ENCODE data around the gene MFNG.

The MFNG gene

DNA sequence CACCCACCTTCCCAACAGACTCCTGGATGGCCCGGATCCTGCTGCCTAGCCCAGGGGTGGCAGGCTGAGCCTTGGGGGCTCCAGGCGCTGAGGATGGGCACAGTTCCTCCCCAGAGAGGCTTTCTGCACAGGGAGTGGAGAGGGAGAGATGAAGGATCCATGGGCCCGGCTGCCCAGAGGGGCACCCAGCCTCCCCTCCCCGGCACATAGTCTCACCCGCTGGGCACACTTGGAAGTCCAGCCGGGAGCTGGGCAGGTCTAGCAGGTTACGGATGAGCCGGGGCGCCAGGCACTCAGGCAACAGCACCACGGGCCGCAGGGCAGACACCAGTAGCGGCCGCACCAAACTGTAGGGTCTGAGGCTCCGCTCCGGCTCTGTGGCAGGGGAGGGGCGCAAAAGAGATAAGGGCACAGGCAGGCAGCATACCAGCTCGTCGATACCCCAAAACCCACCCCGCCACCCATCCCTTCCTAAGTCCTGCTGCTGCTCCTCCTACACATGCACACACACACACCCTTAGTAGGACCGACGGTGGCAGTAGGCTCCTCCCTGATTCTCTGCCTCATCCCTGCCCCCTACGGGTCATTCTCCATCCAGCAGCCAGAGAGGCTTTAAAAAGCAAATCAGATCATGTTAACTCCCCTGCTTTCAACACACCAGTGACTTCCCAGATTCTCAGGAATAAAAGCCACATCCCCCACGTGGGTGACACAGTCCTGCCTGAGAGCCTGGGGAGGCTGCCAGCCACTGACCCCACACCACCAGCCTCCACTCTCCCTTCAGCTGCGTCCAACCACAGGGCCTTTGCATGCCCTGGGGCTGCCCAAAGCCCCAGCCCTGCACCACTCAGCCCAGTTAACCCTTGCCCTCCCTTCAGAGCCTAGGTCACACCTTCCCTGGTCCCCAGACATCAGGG is 6.5 kb upstream of the MFNG start:
- no peak for DNase-seq

DNA sequence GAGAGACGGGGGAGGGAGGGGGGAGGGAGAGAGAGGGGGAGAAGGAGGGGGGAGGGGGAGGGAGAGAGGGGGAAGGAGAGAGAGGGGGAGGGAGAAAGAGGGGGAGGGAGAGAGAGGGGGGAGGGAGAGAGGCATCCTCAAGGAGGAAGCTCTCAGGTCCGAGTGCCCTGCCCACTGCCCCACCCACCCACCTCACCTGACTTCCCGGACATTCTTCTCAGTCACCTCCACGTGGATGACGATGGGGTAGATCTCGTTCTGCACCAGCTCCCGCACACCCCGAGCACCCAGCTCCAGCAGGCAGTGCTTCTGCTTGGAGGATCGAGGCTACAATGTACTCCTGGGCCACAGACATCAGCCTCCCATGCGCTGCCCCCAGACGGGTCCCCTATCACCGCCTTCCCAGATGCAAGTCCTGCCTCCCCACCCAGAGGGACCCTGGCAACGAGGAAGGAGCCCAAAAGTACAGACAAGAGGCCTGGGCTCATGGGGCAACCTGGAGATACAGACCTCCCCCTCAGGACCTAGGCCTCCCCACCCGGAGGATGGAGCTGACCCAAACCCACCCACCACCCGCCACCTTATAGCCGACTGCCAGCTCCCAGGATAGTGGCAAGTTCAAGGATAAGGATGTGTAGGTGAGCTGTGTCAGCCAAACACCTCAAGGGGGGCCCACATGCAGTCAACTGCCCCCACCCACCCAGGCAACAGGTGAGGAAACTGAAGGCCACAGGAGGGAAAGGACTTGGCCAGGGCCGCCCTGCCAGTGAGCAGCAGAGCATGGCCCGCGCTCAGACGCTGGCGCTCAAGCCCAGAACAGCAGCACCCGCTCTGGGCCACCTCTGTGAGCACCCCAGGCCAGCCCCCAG is 5.6 kb upstream of the MFNG start:
- no peak for DNase-seq

DNA sequence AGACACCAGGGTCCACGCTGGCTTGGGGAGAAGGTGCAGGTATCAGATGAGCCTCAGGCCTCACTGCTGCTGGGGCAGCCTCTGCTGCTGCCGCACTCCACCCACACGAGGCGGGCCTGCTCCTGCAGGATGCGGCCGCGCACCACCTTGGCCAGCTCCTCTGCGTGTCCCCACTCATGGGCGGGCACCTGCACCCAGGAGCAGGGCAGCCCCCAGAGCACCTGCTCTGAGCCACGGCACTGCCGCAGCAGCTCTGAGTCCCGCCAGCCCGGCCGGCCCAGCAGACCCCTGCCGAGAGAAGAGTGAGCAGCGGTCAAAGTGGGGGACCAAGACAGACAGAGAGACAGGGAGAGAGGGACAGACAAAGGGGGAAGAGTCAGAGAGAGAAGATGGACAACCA is 4.9 kb upstream of the MFNG start:
- no peak for DNase-seq

DNA sequence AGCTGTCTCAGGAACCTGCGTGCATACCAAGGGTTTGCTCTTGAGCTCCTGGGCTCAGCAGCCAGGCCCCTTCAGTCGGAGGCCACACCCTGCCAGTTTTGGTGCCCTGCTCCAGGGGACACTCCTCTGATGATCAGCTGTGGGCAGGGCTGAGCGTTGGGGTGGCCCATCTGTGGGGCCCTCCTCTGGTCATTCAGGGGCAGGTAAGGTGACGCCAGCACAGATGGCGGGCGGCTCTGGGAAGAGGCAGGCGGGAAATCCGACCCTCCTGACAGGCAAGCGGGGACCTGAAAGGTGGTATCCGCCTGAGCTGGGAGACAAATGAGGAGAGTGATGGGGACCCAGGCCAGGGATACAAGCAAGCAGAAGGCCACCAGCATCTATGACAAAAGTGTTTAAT is 3.8 kb upstream of the MFNG start:
- DNase-seq, result no peak

DNA sequence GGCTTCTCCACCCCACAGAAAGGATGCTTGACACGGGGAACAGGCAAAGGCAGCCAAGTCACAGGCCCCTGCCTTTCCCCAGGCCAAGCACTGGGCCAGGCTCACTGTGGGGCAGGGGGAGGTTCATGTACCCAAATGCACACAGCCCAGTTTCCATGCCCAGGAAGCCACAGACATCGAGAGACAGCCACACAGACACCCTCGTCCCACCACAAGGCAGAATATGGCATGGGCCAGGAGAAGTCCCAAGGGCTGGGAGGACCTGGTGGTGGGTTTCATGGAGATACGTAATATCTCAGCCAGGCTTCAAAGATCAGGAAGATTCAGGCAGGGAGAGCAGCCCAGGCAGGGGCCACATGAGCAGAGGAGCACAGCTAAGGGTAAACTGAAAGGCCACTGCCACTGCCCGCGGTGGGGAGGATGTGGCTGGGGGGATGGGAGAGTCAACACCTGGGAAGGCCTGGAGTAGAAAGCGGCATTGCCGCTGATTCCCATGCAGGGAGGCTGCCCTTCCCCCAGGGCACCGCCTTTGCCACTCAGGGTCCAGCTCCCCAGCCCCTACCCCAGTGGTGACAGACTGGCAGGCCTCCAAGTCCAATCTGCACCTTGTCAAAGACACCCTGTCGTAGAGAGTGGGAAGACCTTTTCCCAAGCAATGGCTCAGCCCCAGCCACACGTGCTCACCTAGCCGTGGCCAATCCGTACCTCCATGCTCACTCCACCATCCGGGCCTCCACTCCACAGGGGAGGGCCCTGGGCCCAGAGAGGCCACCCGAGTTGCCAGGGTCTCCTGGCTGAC is 2.4 kb upstream of the MFNG start:
- DNase-seq, result no peak

DNA sequence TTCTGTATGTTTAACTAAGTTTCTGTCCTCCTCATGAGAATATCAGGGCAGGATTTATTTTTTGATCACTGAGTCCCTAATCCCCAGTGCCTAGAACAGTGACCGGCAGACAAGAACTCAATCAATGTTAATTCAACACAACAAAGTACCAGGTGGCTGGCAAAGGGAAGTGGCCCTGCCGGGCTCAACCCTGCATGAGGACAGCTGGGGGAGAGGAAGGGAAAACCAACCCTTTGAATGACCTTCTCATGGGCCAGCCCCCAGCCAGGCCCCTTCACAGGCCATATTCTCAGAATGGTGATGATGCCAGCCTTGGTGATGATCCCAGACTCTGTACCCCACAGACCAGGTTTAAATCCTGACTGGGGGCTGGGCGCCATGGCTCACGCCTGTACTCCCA is 1.4 kb upstream of the MFNG start:
- DNase-seq, result no peak

DNA sequence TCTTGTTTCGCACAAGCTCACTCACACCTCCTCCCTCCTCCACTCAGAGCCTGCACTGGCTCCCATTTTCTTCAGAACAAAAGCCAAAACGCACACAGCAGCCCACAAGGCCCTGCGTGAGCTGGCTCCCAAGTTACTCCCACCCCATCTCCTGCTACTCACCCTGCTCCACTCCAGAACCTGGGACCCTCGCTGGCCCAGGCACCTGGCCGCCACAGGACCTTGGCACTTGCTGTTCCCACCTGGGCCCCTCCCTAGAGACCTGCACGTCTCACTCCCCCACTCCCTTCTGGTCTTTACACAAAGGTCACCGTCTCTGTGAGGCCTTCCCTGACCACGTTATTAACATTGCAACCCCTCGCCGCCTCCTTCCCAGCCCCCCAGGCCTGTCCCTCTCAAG is 945 bp upstream of the MFNG start:
- no peak for DNase-seq

DNA sequence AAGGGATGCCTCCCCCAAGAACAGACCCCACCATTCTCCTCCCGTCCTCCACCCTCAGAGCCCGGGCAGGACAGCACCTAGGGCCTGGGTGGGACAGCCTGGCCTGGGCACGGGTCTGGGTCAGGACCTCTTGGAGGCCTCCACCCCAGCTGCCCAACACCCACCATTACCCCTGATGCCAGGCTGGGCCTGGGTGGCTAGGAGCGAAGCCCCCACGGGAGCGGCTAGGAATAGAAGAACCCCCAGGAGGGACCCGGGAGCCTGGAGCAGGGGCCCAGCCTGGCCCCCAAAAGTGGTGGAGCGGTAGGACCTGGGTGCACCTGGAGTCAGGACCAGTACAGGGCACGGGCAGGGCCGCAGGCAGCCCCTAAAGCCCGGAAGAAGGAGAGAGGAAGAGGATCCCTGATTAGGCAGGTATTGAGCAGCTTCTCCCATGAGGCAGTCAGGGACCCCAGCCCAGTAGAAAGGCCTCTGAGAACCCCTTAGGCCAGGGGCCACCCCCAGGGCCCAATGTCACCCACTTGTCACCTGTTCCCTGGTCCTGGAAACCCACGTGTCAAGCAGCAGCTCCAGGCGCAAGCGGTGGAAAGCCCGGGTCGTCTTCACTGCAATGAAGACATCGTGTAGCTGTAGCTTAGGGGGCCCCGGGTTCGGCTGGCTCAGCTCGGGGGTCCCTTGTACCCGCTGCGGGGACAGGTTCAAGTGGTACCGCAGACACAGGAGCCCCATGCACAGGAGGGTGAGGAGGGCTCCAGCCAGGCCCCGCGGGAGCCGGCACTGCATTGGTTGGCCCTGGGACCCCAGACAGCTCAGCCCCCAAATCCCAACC is 575 bp downstream of the MFNG start:
- DNase-seq, result no peak

DNA sequence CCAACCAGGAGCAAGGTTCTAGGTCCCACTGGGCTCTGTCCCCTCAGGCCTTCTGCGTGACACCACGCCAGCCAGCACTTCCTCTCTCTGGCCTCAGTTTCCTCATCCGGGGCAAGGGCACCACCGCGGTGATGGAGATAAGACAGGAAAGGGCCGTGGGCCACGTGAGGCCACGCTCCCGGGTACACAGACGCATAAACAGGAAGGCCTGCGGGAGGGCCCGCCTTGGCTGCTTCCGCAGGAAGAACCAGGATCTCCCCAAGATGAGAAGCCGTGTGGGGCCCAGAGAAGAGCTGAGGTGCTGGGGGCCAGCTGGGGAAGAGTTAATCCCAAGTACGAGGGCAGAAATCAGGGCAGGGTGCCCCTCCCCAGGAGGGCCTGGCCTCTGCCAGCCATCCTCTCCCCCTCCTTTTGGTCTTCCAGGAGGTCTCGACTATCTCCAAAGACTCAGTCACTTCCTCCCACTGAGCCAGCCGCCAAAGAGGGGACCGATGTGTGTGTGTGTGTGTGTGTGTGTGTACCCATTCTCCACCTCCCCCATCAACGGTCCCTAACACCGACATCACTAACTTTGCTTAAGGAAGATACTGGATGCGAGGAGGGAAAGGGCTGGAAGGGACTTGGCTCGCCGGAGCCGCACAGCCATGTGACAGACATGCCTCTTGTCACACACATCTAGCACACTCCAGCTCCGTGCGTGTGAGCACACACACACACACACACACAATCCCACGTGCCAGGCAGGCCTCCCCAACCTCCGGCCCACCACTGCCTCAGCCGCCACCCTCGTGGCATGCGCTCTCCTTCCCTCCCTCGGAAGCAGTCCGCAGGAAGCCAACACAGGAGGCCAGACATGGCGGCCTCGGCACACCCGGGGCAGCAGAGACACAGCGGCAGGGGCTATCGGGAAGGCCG is 1.4 kb downstream of the MFNG start:
- no peak for DNase-seq

DNA sequence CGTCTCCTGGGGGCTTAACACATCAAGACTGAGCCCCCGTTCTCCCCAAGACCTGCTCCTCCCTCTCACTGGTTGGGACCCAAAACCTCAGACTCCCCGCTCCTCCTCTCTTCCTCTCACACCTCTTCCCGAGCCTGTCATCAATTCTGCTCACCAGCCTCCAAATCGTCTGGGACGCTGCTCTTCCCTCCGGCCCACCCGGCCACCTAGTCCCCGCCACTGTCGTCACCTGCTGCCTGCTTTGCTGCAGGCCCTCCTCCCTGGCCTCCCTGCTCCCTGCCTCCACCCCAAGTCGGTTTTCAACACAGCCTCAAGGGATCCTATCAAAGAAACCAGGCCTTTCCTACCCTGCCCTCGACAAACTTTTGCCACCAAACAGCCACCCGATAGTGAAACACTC is 3.1 kb downstream of the MFNG start:
- DNase-seq, result no peak

DNA sequence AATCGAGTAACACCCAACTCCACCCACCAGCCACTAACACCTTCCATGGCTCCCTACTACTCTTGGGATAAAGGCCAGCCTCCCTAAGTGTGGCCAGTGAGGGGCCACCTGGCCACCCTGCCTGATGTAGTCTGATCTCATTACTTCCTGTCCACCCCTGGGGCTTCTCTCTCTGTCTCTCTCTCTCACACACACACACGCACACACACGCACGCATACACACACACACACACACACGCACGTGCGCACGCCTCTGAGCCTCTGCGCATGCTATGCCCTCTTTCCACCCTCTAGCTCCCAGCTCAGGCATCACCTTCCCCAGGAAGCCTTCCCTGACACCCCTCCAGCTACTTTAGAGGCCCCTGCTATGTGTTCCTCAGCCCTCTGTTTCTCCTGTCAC is 3.9 kb downstream of the MFNG start:
- DNase-seq, result no peak

DNA sequence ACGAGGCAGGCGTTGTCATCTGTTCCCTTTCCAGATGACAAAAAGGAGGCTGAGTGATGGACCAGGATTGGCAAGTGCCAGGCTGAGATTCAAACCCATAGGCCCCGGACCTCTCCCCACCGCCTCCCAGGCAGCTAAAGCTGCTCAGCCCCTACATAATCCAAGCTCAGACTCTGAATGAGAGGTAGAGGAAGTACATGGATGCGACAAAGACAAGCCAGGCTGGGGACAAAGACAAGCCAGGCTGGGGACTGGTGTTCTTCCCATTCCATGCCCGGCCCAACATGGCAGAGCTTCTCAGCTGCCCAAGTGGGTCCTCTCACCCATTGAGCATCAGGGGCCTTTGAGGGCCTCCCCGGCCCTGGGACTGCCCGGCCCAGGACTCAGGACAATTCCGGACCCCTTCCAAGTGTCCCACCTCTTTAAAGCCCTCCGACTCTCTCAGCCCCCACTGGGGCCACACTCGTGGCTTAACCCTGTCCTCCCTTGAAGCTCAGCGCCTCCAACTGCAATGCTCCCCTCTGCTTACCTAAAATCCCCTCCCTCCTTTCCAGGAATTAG is 4.8 kb downstream of the MFNG start:
- DNase-seq, result no peak

DNA sequence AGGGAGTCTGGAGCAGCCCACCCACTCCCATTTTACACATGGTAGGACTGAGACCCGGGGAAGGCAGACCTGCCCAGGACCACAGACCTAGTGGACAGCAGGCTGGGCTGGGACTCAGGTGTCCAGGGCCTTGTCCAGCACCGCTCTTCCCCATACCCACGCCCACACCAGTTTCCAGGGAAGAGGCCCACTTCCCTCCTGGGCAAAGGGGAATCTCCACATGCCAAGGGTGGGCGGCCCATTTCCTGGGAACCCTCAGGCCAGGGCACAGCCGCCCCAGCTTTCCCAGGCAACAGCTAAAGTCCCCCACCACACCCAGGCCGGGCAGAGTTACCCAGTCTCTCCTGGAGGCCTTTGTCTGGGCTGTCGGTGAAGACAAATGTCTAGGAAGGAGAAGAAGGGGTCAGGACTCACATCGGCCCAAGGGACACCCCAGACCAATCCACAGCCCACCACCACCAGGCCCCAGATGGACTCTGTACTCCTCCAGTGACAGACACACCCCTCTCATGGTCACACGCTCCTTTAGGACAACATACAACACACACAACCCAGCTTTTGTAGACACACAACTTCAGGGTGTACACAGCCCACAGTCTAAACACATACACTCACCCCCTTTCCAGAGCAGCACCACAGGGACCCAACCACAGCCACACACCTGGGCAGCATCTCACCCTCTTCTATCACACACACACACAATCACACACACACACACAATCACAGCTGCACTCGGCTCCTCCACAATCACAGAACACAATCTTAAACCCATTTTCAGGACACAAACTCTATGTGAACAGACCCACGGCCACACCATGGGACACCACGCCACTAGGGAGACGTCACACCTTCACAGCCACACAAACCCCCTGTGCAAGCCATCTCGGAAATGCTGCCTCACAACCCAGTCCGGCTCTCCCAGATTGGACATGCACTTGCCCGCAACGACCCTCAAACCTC is 5.5 kb downstream of the MFNG start:
- DNase-seq, result no peak

DNA sequence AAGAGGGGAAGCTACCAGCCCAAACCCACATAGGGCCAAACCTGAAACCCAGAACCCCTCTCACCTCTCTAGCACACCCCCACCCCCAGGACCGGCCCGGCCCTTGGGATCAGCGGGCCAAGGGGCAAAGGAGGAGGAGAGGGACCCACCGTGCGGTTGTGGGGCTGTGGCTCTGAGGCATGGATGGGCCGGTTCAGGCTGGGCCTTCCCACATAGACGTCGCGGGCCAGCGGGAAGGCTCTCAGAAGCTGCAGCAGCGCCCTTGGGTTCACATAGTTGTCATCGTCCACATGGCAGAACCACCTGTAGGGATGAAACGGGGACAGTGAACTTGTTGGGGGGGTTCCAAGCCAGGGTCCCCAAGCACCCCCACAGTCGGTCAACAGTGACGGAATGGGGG is 7.0 kb downstream of the MFNG start:
- DNase-seq, result no peak

DNA sequence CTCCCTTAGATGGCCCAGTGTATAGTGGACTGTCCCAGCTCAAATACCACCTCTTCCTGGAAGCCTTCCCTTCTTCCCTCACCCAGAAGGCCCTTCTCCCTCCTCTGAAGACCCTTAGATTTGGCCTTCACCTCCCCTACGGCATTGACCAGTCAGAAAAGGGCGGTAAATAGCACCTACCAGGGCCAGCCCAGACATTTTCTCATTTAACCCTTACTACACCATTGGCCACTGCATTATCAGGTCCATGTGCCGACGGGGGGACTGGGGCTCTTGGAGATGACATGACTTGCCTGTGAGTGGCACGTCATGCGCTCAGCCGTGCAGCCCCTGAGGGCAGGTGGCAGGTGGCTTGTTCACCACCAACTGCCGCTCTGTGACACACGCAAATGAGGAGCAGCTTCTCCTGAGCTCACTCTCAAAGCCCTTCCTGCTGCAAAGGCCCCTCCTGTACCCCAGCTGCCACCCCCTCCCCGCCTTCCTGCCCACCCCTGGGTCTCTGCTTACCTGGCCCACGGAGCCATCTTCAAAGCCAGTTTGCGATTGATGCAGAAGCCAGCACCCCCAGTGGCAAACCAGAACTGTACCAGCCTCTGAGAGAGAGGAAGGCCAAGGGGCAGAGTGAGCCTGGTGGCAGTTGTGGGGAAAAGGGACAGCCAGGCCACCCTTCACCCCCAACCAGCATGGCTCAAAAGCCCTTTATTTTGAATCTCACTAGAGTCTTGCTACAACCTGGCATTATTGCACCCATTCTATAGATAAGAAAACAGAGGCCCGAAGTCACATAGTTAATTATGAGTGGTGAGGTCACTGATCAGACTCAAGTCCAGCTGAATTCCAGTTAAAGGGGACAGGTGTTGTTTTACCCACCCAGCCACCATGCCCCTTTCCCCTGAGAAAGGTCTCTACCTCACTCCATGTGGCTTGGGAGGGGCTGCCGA is 9.5 kb downstream of the MFNG start:
- no peak for DNase-seq

DNA sequence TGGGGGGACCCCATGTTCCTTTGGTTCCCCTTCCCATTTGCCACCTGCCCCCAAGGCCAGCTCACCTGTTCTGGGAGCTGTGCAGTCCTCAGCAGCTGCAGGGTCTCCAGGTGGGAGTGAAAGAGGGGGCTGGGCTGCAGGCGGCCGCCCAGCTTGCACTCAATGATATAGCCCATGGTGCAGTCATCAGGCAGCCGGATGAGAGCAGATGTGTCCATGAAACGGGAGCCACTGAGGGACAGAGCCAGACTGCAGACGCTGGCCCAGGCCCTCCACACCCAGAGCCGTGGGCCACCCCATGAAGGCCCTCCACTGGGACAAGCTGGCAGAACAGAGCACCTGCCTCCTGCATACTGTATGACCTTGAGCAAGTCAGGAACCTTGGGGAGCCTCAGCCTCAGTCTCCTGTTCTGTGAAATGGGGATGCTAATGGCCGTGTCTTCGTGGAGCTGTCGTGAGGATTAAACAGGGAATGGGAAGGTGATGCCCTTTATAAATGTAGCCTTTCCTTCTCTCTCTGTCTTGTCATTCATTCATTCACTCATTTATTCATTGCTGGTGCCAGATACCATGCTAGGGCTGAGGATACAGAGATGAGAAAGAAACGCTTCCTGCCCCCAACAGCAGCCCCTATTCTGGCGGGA is 11.6 kb downstream of the MFNG start:
- no peak for DNase-seq

DNA sequence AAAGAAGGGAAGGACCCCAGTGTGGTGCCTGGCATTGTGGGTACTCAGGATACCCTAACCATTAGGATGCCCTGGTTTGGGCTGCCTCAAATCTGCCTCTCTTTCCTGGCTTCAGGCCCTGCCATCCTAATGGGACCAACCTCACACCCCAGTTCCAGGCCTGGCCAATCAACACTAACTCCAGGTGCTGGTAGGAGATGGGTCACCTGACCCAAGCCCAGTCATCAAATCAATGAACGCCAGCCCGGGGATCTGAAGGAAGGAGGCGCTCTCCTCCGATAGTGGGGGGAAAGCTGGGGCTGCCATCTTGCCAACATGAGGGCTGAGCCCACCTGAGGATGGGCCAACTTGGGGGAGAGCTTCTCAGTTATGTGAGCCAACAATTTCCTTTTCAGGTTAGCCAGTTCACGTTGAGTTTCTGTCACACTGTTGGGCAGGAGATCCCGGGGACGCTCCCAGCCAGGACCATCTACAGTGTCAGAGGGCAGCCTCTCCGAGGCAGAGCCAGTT is 12.7 kb downstream of the MFNG start:
- DNase-seq, result no peak
